Activated CD4-positive, alpha-beta T cell treated with anti-CD3 and anti-CD28 coated beads, Interleukin-2, amount 10 ng/mL, durations not matched to agents 7 days and 5 days (primary cell): ENCODE measurements around the gene SEC23A. TPM values are rescaled to one million over a fixed set of nuclear protein-coding genes. Genes with fewer than 3 reads are reported as not detected.
A peak's percentile ranks its signal among the peaks of the same experiment; 100 is the strongest.
"Not testable (repeated sequence)": the region's sequence is repeated elsewhere in the genome, so short reads cannot be mapped to it uniquely, and the experiment has no call there.

Source experiments
- CTCF ChIA-PET: fragments of 350-600 bp; sonication (Branson Sonifier 250); formaldehyde crosslinking; loops from one replicate; lab custom pipeline; 2021; ENCODE audit warnings: antibody characterized with exemption; lab: Charles Lee
- POLR2A ChIA-PET: fragments of 350-600 bp; sonication (Branson Sonifier 250); formaldehyde crosslinking; loops from one replicate; lab custom pipeline; 2021; ENCODE audit warnings: antibody characterized with exemption; lab: Charles Lee
- DNase-seq: peaks from one replicate; pipeline ENCODE4 v3.0.0-alpha.2; 2020
- H3K27ac Mint-ChIP-seq: one replicate; pipeline ENCODE4 v1.8.0; 2021; ENCODE audit warnings: mild to moderate bottlenecking, moderate library complexity, mixed read lengths
- H3K27me3 Mint-ChIP-seq: one replicate; pipeline ENCODE4 v1.8.0; 2021; ENCODE audit warnings: mixed read lengths
- H3K36me3 Mint-ChIP-seq: one replicate; pipeline ENCODE4 v1.8.0; 2021; ENCODE audit warnings: low read depth, mixed read lengths
- H3K4me1 Mint-ChIP-seq: one replicate; pipeline ENCODE4 v1.8.0; 2021; ENCODE audit warnings: mixed read lengths
- H3K4me3 Mint-ChIP-seq: one replicate; pipeline ENCODE4 v1.8.0; 2021; ENCODE audit warnings: mild to moderate bottlenecking, moderate library complexity, mixed read lengths
- H3K9me3 Mint-ChIP-seq: one replicate; pipeline ENCODE4 v1.8.0; 2021; ENCODE audit warnings: mixed read lengths
- total RNA-seq, 2 experiments: library from RNA; stranded (reverse); gene quantifications; one replicate each; pipeline ENCODE4 v1.2.3, GENCODE V29; 2021

Gene SEC23A
- total RNA-seq, 2 experiments from 2014 or later: 49.4 to 61.7 TPM

- POLR2A ChIA-PET: no interaction called here
- peaks cover 4% of the 10 kb centered on the region for H3K4me1 Mint-ChIP-seq
- H3K27me3 Mint-ChIP-seq: no peaks in the 10 kb centered on the region
- H3K9me3 Mint-ChIP-seq: no peaks in the 10 kb centered on the region
- H3K36me3 Mint-ChIP-seq: peaks cover 51% of the 10 kb centered on the region
- CTCF ChIA-PET: no interaction called here
- no peak for DNase-seq
- H3K27ac Mint-ChIP-seq: no peak overlapping the region
- no peak overlapping the region for H3K4me3 Mint-ChIP-seq
Measured at GRCh38 chr14:39085933-39086332, 17.1 kb downstream of the SEC23A start.

- Mint-ChIP-seq H3K4me3 (no peak overlapping the region), H3K9me3 (no peaks in the 10 kb centered on the region), H3K36me3 (peaks cover 46% of the 10 kb centered on the region), H3K27ac (no peak overlapping the region), H3K4me1 (peaks cover 2% of the 10 kb centered on the region), H3K27me3 (no peaks in the 10 kb centered on the region)
- ChIA-PET CTCF (interaction anchor here (0.6 kb wide), 1 partner anchor 19 kb away, joined by 3 read pairs; no protein-coding TSS in a partner anchor), POLR2A (no interaction called here)
- no peak for DNase-seq
Measured at GRCh38 chr14:39083127-39083526, 19.9 kb downstream of the SEC23A start.

- no peak for DNase-seq
- no peak overlapping the region for H3K4me3 Mint-ChIP-seq
- no peak overlapping the region for H3K27ac Mint-ChIP-seq
- no peaks in the 10 kb centered on the region for H3K9me3 Mint-ChIP-seq
- no peaks in the 10 kb centered on the region for H3K4me1 Mint-ChIP-seq
- no peaks in the 10 kb centered on the region for H3K27me3 Mint-ChIP-seq
- peaks cover 47% of the 10 kb centered on the region for H3K36me3 Mint-ChIP-seq
- POLR2A ChIA-PET: no interaction called here
- CTCF ChIA-PET: interaction anchor here (0.6 to 1.1 kb wide), 4 partner anchors 35 to 249 kb away, joined by 3 read pairs; no protein-coding TSS in a partner anchor
Measured at GRCh38 chr14:39080886-39081285, 22.1 kb downstream of the SEC23A start.

GRCh38 chr14:39071096-39071495 is 31.9 kb downstream of the SEC23A start:
- H3K36me3 Mint-ChIP-seq: peaks cover 43% of the 10 kb centered on the region
- DNase-seq: no peak
- no peaks in the 10 kb centered on the region for H3K27me3 Mint-ChIP-seq
- H3K9me3 Mint-ChIP-seq: no peaks in the 10 kb centered on the region
- CTCF ChIA-PET: no interaction called here
- H3K4me3 Mint-ChIP-seq: no peak overlapping the region
- no peak overlapping the region for H3K27ac Mint-ChIP-seq
- H3K4me1 Mint-ChIP-seq: no peaks in the 10 kb centered on the region
- POLR2A ChIA-PET: no interaction called here

- Mint-ChIP-seq H3K4me3 (no peak overlapping the region), H3K36me3 (peaks cover 42% of the 10 kb centered on the region), H3K27ac (no peak overlapping the region), H3K9me3 (no peaks in the 10 kb centered on the region), H3K4me1 (no peaks in the 10 kb centered on the region), H3K27me3 (no peaks in the 10 kb centered on the region)
- ChIA-PET POLR2A (no interaction called here), CTCF (no interaction called here)
- DNase-seq: no peak
Measured at GRCh38 chr14:39069923-39070322, 33.1 kb downstream of the SEC23A start.

GRCh38 chr14:39069169-39069805 is 33.7 kb downstream of the SEC23A start:
- peaks cover 45% of the 10 kb centered on the region for H3K36me3 Mint-ChIP-seq
- H3K27ac Mint-ChIP-seq, CTCF ChIA-PET, H3K4me3 Mint-ChIP-seq, H3K27me3 Mint-ChIP-seq, H3K9me3 Mint-ChIP-seq, DNase-seq, H3K4me1 Mint-ChIP-seq, POLR2A ChIA-PET: not testable (repeated sequence)

GRCh38 chr14:39060818-39061437 is 42.1 kb downstream of the SEC23A start:
- no peaks in the 10 kb centered on the region for H3K27me3 Mint-ChIP-seq
- no peak for DNase-seq
- no peaks in the 10 kb centered on the region for H3K4me1 Mint-ChIP-seq
- POLR2A ChIA-PET: no interaction called here
- H3K4me3 Mint-ChIP-seq: no peak overlapping the region
- no peak overlapping the region for H3K27ac Mint-ChIP-seq
- CTCF ChIA-PET: no interaction called here
- H3K36me3 Mint-ChIP-seq: peaks cover 66% of the 10 kb centered on the region
- peaks cover 9% of the 10 kb centered on the region for H3K9me3 Mint-ChIP-seq

GRCh38 chr14:39055786-39056474 is 47.1 kb downstream of the SEC23A start:
- Mint-ChIP-seq H3K27me3 (no peaks in the 10 kb centered on the region), H3K27ac (no peak overlapping the region), H3K4me3 (no peak overlapping the region), H3K9me3 (peaks cover 16% of the 10 kb centered on the region), H3K36me3 (peaks cover 79% of the 10 kb centered on the region), H3K4me1 (no peaks in the 10 kb centered on the region)
- DNase-seq: no peak
- ChIA-PET POLR2A (no interaction called here), CTCF (interaction anchor here (0.6 to 1.3 kb wide), 2 partner anchors 15 to 41 kb away, joined by 3 to 5 read pairs; no protein-coding TSS in a partner anchor)

- CTCF ChIA-PET: interaction anchor here (0.8 kb wide), 1 partner anchor 257 kb away, joined by 3 read pairs; no protein-coding TSS in a partner anchor
- Mint-ChIP-seq H3K36me3 (peaks cover 77% of the 10 kb centered on the region), H3K9me3 (peaks cover 13% of the 10 kb centered on the region)
- H3K4me1 Mint-ChIP-seq, DNase-seq, H3K4me3 Mint-ChIP-seq, H3K27me3 Mint-ChIP-seq, POLR2A ChIA-PET, H3K27ac Mint-ChIP-seq: not testable (repeated sequence)
Measured at GRCh38 chr14:39052869-39053454, 50.1 kb downstream of the SEC23A start.

GRCh38 chr14:39050389-39050788 is 52.6 kb downstream of the SEC23A start:
- ChIA-PET POLR2A (no interaction called here), CTCF (no interaction called here)
- H3K27me3 Mint-ChIP-seq: no peaks in the 10 kb centered on the region
- H3K4me1 Mint-ChIP-seq: peaks cover 4% of the 10 kb centered on the region
- H3K9me3 Mint-ChIP-seq: peaks cover 6% of the 10 kb centered on the region
- no peak overlapping the region for H3K4me3 Mint-ChIP-seq
- peaks cover 79% of the 10 kb centered on the region for H3K36me3 Mint-ChIP-seq
- no peak overlapping the region for H3K27ac Mint-ChIP-seq
- no peak for DNase-seq

- H3K27me3 Mint-ChIP-seq, H3K4me1 Mint-ChIP-seq, CTCF ChIA-PET, H3K4me3 Mint-ChIP-seq, H3K27ac Mint-ChIP-seq, H3K9me3 Mint-ChIP-seq, POLR2A ChIA-PET, DNase-seq: not testable (repeated sequence)
- peaks cover 55% of the 10 kb centered on the region for H3K36me3 Mint-ChIP-seq
Measured at GRCh38 chr14:39045889-39046288, 57.1 kb downstream of the SEC23A start.

GRCh38 chr14:39043352-39043943 is 59.6 kb downstream of the SEC23A start:
- Mint-ChIP-seq H3K27me3 (no peaks in the 10 kb centered on the region), H3K27ac (peak overlapping the region; percentile 15), H3K4me3 (no peak overlapping the region), H3K4me1 (peaks cover 9% of the 10 kb centered on the region), H3K9me3 (no peaks in the 10 kb centered on the region), H3K36me3 (peaks cover 57% of the 10 kb centered on the region)
- POLR2A ChIA-PET: no interaction called here
- CTCF ChIA-PET: no interaction called here
- no peak for DNase-seq
